ENCODE measurements around the gene DPP3. TPM values are rescaled to one million over a fixed set of nuclear protein-coding genes. Genes with fewer than 3 reads are reported as not detected.

DPP3 gene
- 49.6 and 55.1 TPM in 2 replicates for total RNA-seq

GRCh38 chr11:66480117-66480938 is at the start of gene DPP3:
Gene DPP3, plus strand, starts transcription at chr11:66480434. Its CDS starts 1,767 bp downstream, at chr11:66482201.

GRCh38 chr11:66438504-66439466 is 41.4 kb upstream of the DPP3 start, which contains the start of gene MRPL11:
Gene MRPL11, minus strand, starts transcription at chr11:66438848. Its CDS starts 94 bp downstream, at chr11:66438754.

GRCh38 chr11:66466225-66467033 is 13.8 kb upstream of the DPP3 start, which contains the start of gene PELI3:
Gene PELI3, plus strand, starts transcription at chr11:66466905. Its CDS starts 1,224 bp downstream, at chr11:66468129.

GRCh38 chr11:66510271-66510989 is 30.2 kb downstream of the DPP3 start, which contains the start of gene BBS1:
Gene BBS1, plus strand, starts transcription at chr11:66510635. Its CDS starts 25 bp downstream, at chr11:66510660.

GRCh38 chr11:66545701-66546367 is 65.6 kb downstream of the DPP3 start, which contains the start of gene ZDHHC24:
Gene ZDHHC24, minus strand, starts transcription at chr11:66546048. Its CDS starts 45 bp downstream, at chr11:66546003.

GRCh38 chr11:66546368-66546965 is 66.2 kb downstream of the DPP3 start, which contains the start of gene ACTN3:
Gene ACTN3, plus strand, starts transcription at chr11:66546903. Its CDS starts 35 bp downstream, at chr11:66546938.

Small RNA genes lying within 50 kb of the gene (small RNA-seq; reads per million reads assigned to genes)
- gene RF00416 = not detected

Other genes starting within 250 kb of the DPP3 start
- gene KLC2, start 222.7 kb upstream of the DPP3 start, total RNA-seq = 15.8 and 19.2 TPM in 2 replicates
- 107 and 128 TPM in 2 replicates for gene RAB1B, start 211.8 kb upstream of the DPP3 start, total RNA-seq
- gene CNIH2, start 202.3 kb upstream of the DPP3 start, total RNA-seq = 0.13 and 0.14 TPM in 2 replicates
- 70.6 and 85.0 TPM in 2 replicates for gene YIF1A, start 191.3 kb upstream of the DPP3 start, total RNA-seq
- gene TMEM151A, start 188.5 kb upstream of the DPP3 start, total RNA-seq = under 0.01 TPM in 1 of 2 replicates, not detected in the other
- under 0.01 TPM in 1 of 2 replicates, not detected in the other for gene CD248, start 163.4 kb upstream of the DPP3 start, total RNA-seq
- 5.3 and 7.8 TPM in 2 replicates for gene RIN1, start 144.0 kb upstream of the DPP3 start, total RNA-seq
- gene BRMS1, start 135.3 kb upstream of the DPP3 start, total RNA-seq = 48.9 and 61.2 TPM in 2 replicates
- 20.2 and 29.2 TPM in 2 replicates for gene B4GAT1, start 132.8 kb upstream of the DPP3 start, total RNA-seq
- 0.27 and 1.0 TPM in 2 replicates for gene SLC29A2, start 108.7 kb upstream of the DPP3 start, total RNA-seq
- not detected in 2 replicates for gene NPAS4, start 59.4 kb upstream of the DPP3 start, total RNA-seq
- 58.7 and 65.2 TPM in 2 replicates for gene MRPL11, start 41.6 kb upstream of the DPP3 start, total RNA-seq
- 3.5 and 5.7 TPM in 2 replicates for gene PELI3, start 13.5 kb upstream of the DPP3 start, total RNA-seq
- 27.9 and 34.2 TPM in 2 replicates for gene BBS1, start 30.2 kb downstream of the DPP3 start, total RNA-seq
- gene ZDHHC24, start 65.6 kb downstream of the DPP3 start, total RNA-seq = 8.9 and 12.6 TPM in 2 replicates
- under 0.01 TPM in 1 of 2 replicates, not detected in the other for gene ACTN3, start 66.5 kb downstream of the DPP3 start, total RNA-seq
- 7.4 and 10.0 TPM in 2 replicates for gene CTSF, start 88.2 kb downstream of the DPP3 start, total RNA-seq
- gene CCDC87, start 112.6 kb downstream of the DPP3 start, total RNA-seq = 0.27 and 0.50 TPM in 2 replicates
- 23.8 and 25.4 TPM in 2 replicates for gene CCS, start 112.8 kb downstream of the DPP3 start, total RNA-seq
- gene RBM14, start 136.2 kb downstream of the DPP3 start, total RNA-seq = 40.0 and 55.8 TPM in 2 replicates
- gene RBM4, start 158.3 kb downstream of the DPP3 start, total RNA-seq = 93.0 and 96.8 TPM in 2 replicates
- gene RBM4B, start 197.5 kb downstream of the DPP3 start, total RNA-seq = 18.2 TPM in 2 replicates
- 37.2 and 40.0 TPM in 2 replicates for gene SPTBN2, start 248.8 kb downstream of the DPP3 start, total RNA-seq